ENCODE results near the gene DRD2.

- TF ChIP-seq, protein P1, sequence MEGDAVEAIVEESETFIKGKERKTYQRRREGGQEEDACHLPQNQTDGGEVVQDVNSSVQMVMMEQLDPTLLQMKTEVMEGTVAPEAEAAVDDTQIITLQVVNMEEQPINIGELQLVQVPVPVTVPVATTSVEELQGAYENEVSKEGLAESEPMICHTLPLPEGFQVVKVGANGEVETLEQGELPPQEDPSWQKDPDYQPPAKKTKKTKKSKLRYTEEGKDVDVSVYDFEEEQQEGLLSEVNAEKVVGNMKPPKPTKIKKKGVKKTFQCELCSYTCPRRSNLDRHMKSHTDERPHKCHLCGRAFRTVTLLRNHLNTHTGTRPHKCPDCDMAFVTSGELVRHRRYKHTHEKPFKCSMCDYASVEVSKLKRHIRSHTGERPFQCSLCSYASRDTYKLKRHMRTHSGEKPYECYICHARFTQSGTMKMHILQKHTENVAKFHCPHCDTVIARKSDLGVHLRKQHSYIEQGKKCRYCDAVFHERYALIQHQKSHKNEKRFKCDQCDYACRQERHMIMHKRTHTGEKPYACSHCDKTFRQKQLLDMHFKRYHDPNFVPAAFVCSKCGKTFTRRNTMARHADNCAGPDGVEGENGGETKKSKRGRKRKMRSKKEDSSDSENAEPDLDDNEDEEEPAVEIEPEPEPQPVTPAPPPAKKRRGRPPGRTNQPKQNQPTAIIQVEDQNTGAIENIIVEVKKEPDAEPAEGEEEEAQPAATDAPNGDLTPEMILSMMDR (IDR thresholded peaks at IDR 0.05; ENCODE audit: low read length), result no peak
- TF ChIP-seq EZH2 (optimal IDR thresholded peaks at IDR 0.05; ENCODE audit: low read depth, low read length) (no peak), EZH2phosphoT487 (IDR thresholded peaks at IDR 0.05; ENCODE audit: low read length) (no peak)
Observed at GRCh38 chr11:113487622-113488021, 12.4 kb upstream of the DRD2 start.

Data from MM.1S (cell line).